Sigmoid colon (tissue), 7 donors: ENCODE results near the gene PICALM. TPM values are rescaled to one million over a fixed set of nuclear protein-coding genes. Genes with fewer than 3 reads are reported as not detected.

Experiments used
- DNase-seq: peaks from one replicate; pipeline ENCODE4 v3.0.0-alpha.2; 2019
- H3K27ac ChIP-seq, 4 donors: fragments of 200-600 bp; sonication (generic); one replicate each; pipeline ENCODE4 v1.5.1; 2016 to 2019; ENCODE audit warnings: mild to moderate bottlenecking in 1 of 4
- H3K27me3 ChIP-seq, 3 donors: fragments of 200-600 bp; sonication (generic); one replicate each; pipeline ENCODE4 v1.5.1; 2019; ENCODE audit warnings: mild to moderate bottlenecking in 1 of 3
- H3K36me3 ChIP-seq, 4 donors: fragments of 200-600 bp; sonication (generic); one replicate each; pipeline ENCODE4 v1.5.1; 2016 to 2019
- H3K4me1 ChIP-seq, 4 donors: fragments of 200-600 bp; sonication (generic); one replicate each; pipeline ENCODE4 v1.5.1; 2017 to 2019
- H3K4me3 ChIP-seq, 4 donors: fragments of 200-600 bp; sonication (generic); one replicate each; pipeline ENCODE4 v1.5.1; 2017 to 2019; ENCODE audit warnings: mild to moderate bottlenecking in 2 of 4, moderate library complexity in 1 of 4
- H3K9me3 ChIP-seq, 4 donors: fragments of 200-600 bp in 3 of 4; sonication (generic) in 3 of 4; one replicate each; pipeline versions ENCODE4 v1.5.1 to v1.6.1; 2013 to 2019
- EP300 ChIP-seq, 4 donors: sonication (generic); formaldehyde crosslinking; IDR thresholded peaks; one replicate each; pipeline ENCODE4 v1.6.1; 2017; ENCODE audit warnings: antibody characterized with exemption in 4 of 4
- POLR2A ChIP-seq, 2 donors: fragments of 450-650 bp; IDR thresholded peaks; one replicate each; pipeline ENCODE4 v1.6.1; 2016; ENCODE audit warnings: antibody characterized with exemption in 2 of 2, mild to moderate bottlenecking in 2 of 2, moderate library complexity in 2 of 2
- POLR2AphosphoS5 ChIP-seq, 4 donors: sonication (generic); formaldehyde crosslinking; IDR thresholded peaks; one replicate each; pipeline ENCODE4 v1.6.1; 2017; ENCODE audit warnings: antibody characterized with exemption in 4 of 4
- WGBS, 2 donors: extraction: QIAGEN DNeasy Blood & Tissue Kit; methylation state at CpG; one replicate each; pipeline ENCODE4 v1.1.7; 2013; 5-methylcytosine and 5-hydroxymethylcytosine counted together
- intact Hi-C: fragments of 100-400 bp; cut with DNase I; formaldehyde crosslinking; loops from one replicate; pipeline ENCODE4 v1.15.1; 2023
- polyA plus RNA-seq, 3 donors: library from polyadenylated mRNA; stranded (reverse); fragments of 200-250 nt; gene quantifications; one replicate each; pipeline ENCODE4 v1.2.3, GENCODE V29; 2013
- total RNA-seq, 4 donors: library from RNA; depleted of rRNA; stranded (reverse); fragments of >200 nt; gene quantifications; one replicate each; pipeline ENCODE4 v1.1.0, GENCODE V29; 2016
- TF ChIP-seq, protein P1 (sequence below), 4 experiments: fragments of 450-650 bp in 3 of 4; fragments of 200-600 bp in 1 of 4; IDR thresholded peaks; one replicate each; pipeline ENCODE4 v1.5.1; 2016 to 2019; ENCODE audit warnings: antibody characterized with exemption in 4 of 4, mild to moderate bottlenecking in 3 of 4, moderate library complexity in 2 of 4
- donor health status: healthy with polysubstance abuse.
- donor health status: Bipolar disorder and iron deficiency.
- donor health status: healthy.

PICALM gene
- total and polyA plus RNA-seq, 7 donors = 55.3 to 250 (median 213) TPM

DNA sequence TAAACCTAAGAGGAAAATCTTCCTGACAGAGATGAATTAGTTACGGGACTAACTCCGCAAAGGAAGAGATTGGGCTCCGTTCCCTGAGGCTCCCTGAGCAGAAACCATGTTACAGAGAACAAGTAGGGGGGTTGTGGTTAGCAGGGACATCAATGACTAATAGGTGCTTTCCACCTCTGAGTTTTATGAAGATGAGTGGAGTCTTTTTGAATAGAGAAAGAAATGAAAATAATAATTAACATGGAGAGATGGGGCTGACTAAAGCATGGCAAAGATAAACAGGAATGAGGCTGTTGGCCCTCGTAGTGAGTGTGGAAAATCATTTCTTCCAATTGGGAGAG, 47.5 kb upstream of the PICALM start:
- H3K4me3 ChIP-seq = no peak overlapping the region
- no peaks in the 10 kb centered on the region for H3K36me3 ChIP-seq
- intact Hi-C loops = no loop called here
- H3K27ac ChIP-seq = peak overlapping the region; percentile 35 to 66 (median 60)
- WGBS, 2 donors = 67 to 83% methylated on average over 4 of the region's 4 CpGs
- peaks cover 0 to 35% (median 34%) of the 10 kb centered on the region in 4 donors for H3K4me1 ChIP-seq
- H3K9me3 ChIP-seq = no peaks in the 10 kb centered on the region
- TF ChIP-seq POLR2AphosphoS5 (IDR thresholded peaks at IDR 0.05) = peak in 3 of 4 donors; percentile 38 to 61 (median 46)
- TF ChIP-seq, protein P1, sequence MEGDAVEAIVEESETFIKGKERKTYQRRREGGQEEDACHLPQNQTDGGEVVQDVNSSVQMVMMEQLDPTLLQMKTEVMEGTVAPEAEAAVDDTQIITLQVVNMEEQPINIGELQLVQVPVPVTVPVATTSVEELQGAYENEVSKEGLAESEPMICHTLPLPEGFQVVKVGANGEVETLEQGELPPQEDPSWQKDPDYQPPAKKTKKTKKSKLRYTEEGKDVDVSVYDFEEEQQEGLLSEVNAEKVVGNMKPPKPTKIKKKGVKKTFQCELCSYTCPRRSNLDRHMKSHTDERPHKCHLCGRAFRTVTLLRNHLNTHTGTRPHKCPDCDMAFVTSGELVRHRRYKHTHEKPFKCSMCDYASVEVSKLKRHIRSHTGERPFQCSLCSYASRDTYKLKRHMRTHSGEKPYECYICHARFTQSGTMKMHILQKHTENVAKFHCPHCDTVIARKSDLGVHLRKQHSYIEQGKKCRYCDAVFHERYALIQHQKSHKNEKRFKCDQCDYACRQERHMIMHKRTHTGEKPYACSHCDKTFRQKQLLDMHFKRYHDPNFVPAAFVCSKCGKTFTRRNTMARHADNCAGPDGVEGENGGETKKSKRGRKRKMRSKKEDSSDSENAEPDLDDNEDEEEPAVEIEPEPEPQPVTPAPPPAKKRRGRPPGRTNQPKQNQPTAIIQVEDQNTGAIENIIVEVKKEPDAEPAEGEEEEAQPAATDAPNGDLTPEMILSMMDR (IDR thresholded peaks at IDR 0.05) = no peak
- H3K27me3 ChIP-seq = no peaks in the 10 kb centered on the region
- no peak for DNase-seq

DNA sequence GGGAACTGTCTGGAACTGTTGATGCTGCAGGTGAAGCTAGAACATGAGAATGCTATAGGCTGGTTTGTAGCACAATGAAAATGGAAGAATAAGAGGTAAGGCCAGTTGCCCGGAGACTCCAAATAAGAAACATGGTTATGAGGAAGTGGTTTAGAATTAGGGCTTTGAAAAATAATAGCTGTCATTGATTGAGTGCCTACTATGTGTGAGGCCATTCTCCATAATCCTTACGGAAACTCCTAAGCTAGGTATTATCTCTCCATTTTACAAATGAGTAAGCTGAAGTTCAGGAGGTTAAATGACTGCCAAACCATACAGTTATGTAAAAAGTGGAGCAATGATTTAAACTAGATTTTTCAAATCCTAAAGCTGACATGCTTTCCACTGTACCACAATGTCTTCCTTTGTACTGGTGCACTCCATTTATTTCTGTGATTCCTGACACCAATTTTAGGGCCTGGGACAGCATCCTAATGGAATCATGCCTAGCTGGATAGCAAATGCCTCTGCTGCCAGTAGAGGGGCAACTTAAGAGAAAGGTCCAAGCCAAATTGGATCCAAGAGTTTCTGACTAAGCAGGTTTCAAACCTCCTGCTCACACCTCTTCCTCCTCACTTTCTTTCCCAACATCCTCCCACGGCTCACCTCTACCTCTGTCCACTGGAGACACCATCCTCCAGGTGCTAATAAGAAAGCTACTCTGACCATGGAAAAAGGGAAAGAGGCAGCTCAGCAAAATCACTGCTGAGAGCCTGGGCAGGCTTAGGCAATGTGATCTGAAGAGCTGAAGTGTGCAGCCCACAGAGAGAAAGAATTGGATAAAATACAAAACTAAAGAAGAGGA, 46.9 kb upstream of the PICALM start:
- WGBS, 2 donors = 89 to 91% methylated on average over 3 of the region's 3 CpGs
- Histone ChIP-seq H3K27me3 (no peaks in the 10 kb centered on the region), H3K4me1 (peaks cover 0 to 35% (median 34%) of the 10 kb centered on the region in 4 donors), H3K9me3 (no peaks in the 10 kb centered on the region), H3K36me3 (no peaks in the 10 kb centered on the region), H3K27ac (peak overlapping the region; percentile 35 to 66 (median 60)), H3K4me3 (no peak overlapping the region)
- TF ChIP-seq POLR2A (IDR thresholded peaks at IDR 0.05) (no peak), EP300 (IDR thresholded peaks at IDR 0.05) (no peak), POLR2AphosphoS5 (IDR thresholded peaks at IDR 0.05) (no peak)
- TF ChIP-seq, protein P1 (IDR thresholded peaks at IDR 0.05) = no peak
- DNase-seq = no peak
- intact Hi-C loops = no loop called here

DNA sequence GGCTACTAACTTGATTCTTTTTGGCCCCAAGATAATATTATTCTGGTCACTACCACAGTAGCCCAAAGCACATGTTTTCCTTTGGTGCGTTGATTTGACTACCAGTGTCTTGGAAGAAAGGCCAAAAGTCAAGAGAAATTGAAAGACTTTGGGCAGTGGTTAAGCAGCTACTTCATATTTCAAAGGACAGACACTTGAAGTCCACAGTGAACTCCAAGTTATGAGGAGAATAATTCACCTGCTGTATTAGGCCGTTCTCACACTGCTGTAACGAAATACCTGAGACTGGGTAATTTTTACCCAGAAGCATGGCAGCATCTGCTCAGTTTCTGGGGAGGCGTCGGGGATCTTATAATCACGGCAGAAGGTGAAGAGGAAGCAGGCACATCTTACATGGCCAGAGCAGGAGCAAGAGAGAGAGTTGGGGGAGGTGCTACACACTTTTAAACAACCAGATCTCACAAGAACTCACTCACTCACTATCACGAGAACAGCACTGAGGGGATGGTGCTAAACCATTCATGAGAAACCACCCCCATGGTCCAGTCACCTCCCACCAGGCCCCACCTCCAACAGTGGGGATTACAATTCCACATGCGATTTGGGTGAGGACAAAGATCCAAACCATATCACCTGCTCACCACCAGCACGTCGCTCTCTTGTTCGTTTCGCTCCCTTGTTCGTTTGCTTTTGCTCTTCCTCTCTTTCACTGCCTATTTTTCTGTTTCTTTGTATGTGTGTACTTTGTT, 40.2 kb upstream of the PICALM start:
- Histone ChIP-seq H3K4me1 (no peaks in the 10 kb centered on the region), H3K27me3 (no peaks in the 10 kb centered on the region), H3K4me3 (no peak overlapping the region), H3K9me3 (no peaks in the 10 kb centered on the region), H3K27ac (no peak overlapping the region), H3K36me3 (no peaks in the 10 kb centered on the region)
- no peak for DNase-seq
- no peak for TF ChIP-seq POLR2A (IDR thresholded peaks at IDR 0.05)
- no peak for TF ChIP-seq EP300 (IDR thresholded peaks at IDR 0.05)
- TF ChIP-seq, protein P1 (IDR thresholded peaks at IDR 0.05) = no peak
- no peak for TF ChIP-seq POLR2AphosphoS5 (IDR thresholded peaks at IDR 0.05)
- WGBS, 2 donors = 90 to 91% methylated on average over 13 of the region's 13 CpGs
- intact Hi-C loops = no loop called here

- Histone ChIP-seq H3K27me3 (no peaks in the 10 kb centered on the region), H3K27ac (no peak overlapping the region), H3K9me3 (no peaks in the 10 kb centered on the region), H3K4me3 (no peak overlapping the region), H3K4me1 (no peaks in the 10 kb centered on the region), H3K36me3 (no peaks in the 10 kb centered on the region)
- DNase-seq = no peak
- intact Hi-C loops = no loop called here
- TF ChIP-seq POLR2A (IDR thresholded peaks at IDR 0.05) = no peak
- TF ChIP-seq, protein P1 (IDR thresholded peaks at IDR 0.05) = no peak
- no peak for TF ChIP-seq EP300 (IDR thresholded peaks at IDR 0.05)
- TF ChIP-seq POLR2AphosphoS5 (IDR thresholded peaks at IDR 0.05) = no peak
- 58 to 78% methylated on average over 3 of the region's 3 CpGs for WGBS, 2 donors
Observed at GRCh38 chr11:86108191-86108590, 39.3 kb upstream of the PICALM start.
